IMR-90 (cell line): ENCODE results near the gene TTLL4.
A peak's percentile ranks its signal among the peaks of the same experiment; 100 is the strongest.
"Not testable (repeated sequence)": the region's sequence is repeated elsewhere in the genome, so short reads cannot be mapped to it uniquely, and the experiment has no call there.

Source experiments
- BHLHE40 ChIP-seq: fragments of 150-350 bp; IDR thresholded peaks from 2 replicates; pipeline ENCODE4 v1.6.1; 2016; ENCODE audit warnings: mild to moderate bottlenecking, low read depth, low read length
- CEBPB ChIP-seq: IDR thresholded peaks from 2 replicates; pipeline ENCODE4 v1.6.1; 2012; ENCODE audit warnings: low read depth, low read length, improper control_type of control experiment
- CHD1 ChIP-seq: IDR thresholded peaks from 2 replicates; pipeline ENCODE4 v1.6.1; 2012; ENCODE audit warnings: low read depth, low read length, improper control_type of control experiment
- FOS ChIP-seq: fragments of 150-350 bp; IDR thresholded peaks from 2 replicates; pipeline ENCODE4 v1.6.1; 2016; ENCODE audit warnings: low read depth, low read length
- MAZ ChIP-seq: IDR thresholded peaks from 2 replicates; pipeline ENCODE4 v1.6.1; 2012; ENCODE audit warnings: low read depth, mild to moderate bottlenecking, low read length, improper control_type of control experiment, moderate library complexity, borderline replicate concordance
- MXI1 ChIP-seq: IDR thresholded peaks from 2 replicates; pipeline ENCODE4 v1.6.1; 2012; ENCODE audit warnings: low read depth, mild to moderate bottlenecking, low read length, moderate library complexity, borderline replicate concordance
- POLR2A ChIP-seq: IDR thresholded peaks from 2 replicates; pipeline ENCODE4 v1.6.1; 2012; ENCODE audit warnings: mild to moderate bottlenecking, low read depth, low read length
- RAD21 ChIP-seq: IDR thresholded peaks from 2 replicates; pipeline ENCODE4 v1.6.1; 2012; ENCODE audit warnings: low read length, improper control_type of control experiment
- RCOR1 ChIP-seq: IDR thresholded peaks from 2 replicates; pipeline ENCODE4 v1.6.1; 2012; ENCODE audit warnings: mild to moderate bottlenecking, low read length, improper control_type of control experiment; ENCODE audit not compliant: insufficient replicate concordance
- RFX5 ChIP-seq: IDR thresholded peaks from 2 replicates; pipeline ENCODE4 v1.8.0; 2012; ENCODE audit warnings: low read depth, mild to moderate bottlenecking, low read length, moderate library complexity
- USF2 ChIP-seq: fragments of 150-350 bp; IDR thresholded peaks from 2 replicates; pipeline ENCODE4 v1.6.1; 2017; ENCODE audit warnings: mild to moderate bottlenecking, antibody characterized with exemption, low read length, low read depth
- TF ChIP-seq, protein P1 (sequence below): conservative IDR thresholded peaks from 2 replicates; pipeline ENCODE4 v1.5.1; 2012; ENCODE audit warnings: mild to moderate bottlenecking, low read depth, low read length, improper control_type of control experiment

DNA sequence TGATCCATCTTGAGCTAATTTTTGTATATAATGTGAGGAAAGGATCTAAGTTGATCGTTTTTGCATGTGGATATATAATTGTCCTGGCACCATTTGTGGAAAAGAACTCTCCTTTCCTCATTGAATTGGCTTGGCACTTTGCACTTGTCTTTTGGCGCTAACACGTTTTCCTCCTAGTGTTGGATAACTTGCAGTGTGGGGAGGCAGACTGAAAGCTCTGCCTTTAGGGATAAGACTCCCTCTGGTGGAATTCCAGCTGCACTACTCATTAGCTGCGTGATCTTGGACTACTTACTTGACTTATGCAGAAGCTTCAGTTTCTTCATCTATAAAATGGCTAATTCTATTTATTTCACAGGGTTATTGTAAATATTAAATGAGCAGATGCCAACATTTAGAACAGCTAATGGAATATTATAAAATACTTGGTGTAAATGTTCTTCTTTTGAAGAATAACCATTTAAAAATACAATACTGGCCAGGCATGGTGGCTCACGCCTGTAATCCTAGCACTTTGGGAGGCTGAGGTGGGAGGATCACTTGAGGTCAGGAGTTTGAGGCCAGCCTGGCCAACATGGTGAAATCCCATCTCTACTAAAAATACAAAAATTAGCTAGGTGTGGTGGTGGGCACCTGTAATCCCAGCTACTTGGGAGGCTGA is 23.1 kb upstream of the TTLL4 start:
- peak; percentile 74 for TF ChIP-seq RAD21
- TF ChIP-seq, protein P1, sequence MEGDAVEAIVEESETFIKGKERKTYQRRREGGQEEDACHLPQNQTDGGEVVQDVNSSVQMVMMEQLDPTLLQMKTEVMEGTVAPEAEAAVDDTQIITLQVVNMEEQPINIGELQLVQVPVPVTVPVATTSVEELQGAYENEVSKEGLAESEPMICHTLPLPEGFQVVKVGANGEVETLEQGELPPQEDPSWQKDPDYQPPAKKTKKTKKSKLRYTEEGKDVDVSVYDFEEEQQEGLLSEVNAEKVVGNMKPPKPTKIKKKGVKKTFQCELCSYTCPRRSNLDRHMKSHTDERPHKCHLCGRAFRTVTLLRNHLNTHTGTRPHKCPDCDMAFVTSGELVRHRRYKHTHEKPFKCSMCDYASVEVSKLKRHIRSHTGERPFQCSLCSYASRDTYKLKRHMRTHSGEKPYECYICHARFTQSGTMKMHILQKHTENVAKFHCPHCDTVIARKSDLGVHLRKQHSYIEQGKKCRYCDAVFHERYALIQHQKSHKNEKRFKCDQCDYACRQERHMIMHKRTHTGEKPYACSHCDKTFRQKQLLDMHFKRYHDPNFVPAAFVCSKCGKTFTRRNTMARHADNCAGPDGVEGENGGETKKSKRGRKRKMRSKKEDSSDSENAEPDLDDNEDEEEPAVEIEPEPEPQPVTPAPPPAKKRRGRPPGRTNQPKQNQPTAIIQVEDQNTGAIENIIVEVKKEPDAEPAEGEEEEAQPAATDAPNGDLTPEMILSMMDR = peak; percentile 85
- TF ChIP-seq MXI1, RFX5, RCOR1, POLR2A, CEBPB, BHLHE40, FOS, USF2, CHD1: not testable (repeated sequence)
- TF ChIP-seq MAZ = peak; percentile 25; the same call in 1 of the 2 replicates
